IPS-11a (cell line): Measurements from ENCODE around the gene ALK.

Experiments used
- H3K4me3 ChIP-seq: one replicate; pipeline ENCODE4 v1.5.1; 2013; ENCODE audit warnings: low read depth, low read length, control low read depth

The ALK gene

GRCh38 chr2:29305762-29306161 is 615.6 kb downstream of the ALK start:
- H3K4me3 ChIP-seq, result no peak overlapping the region

- H3K4me3 ChIP-seq, result no peak overlapping the region
These were observed 616.9 kb downstream of the ALK start for GRCh38 chr2:29304399-29305060.

- no peak overlapping the region for H3K4me3 ChIP-seq
These were observed 624.8 kb downstream of the ALK start for GRCh38 chr2:29296585-29296984.

- no peak overlapping the region for H3K4me3 ChIP-seq
These were observed 625.5 kb downstream of the ALK start for GRCh38 chr2:29295845-29296244.

- H3K4me3 ChIP-seq, result no peak overlapping the region
These were observed 627.5 kb downstream of the ALK start for GRCh38 chr2:29293830-29294438.

- H3K4me3 ChIP-seq, result no peak overlapping the region
These were observed 630.9 kb downstream of the ALK start for GRCh38 chr2:29290293-29291047.

- no peak overlapping the region for H3K4me3 ChIP-seq
These were observed 636.7 kb downstream of the ALK start for GRCh38 chr2:29284671-29285070.

- H3K4me3 ChIP-seq, result no peak overlapping the region
These were observed 639.5 kb downstream of the ALK start for GRCh38 chr2:29281916-29282247.

GRCh38 chr2:29281086-29281915 is 640.1 kb downstream of the ALK start:
- H3K4me3 ChIP-seq, result no peak overlapping the region

- H3K4me3 ChIP-seq, result no peak overlapping the region
These were observed 642.4 kb downstream of the ALK start for GRCh38 chr2:29278966-29279365.

GRCh38 chr2:29276151-29276550 is 645.2 kb downstream of the ALK start:
- H3K4me3 ChIP-seq, result no peak overlapping the region

GRCh38 chr2:29275186-29275585 is 646.2 kb downstream of the ALK start:
- H3K4me3 ChIP-seq, result no peak overlapping the region

- no peak overlapping the region for H3K4me3 ChIP-seq
These were observed 647.4 kb downstream of the ALK start for GRCh38 chr2:29273685-29274611.

- no peak overlapping the region for H3K4me3 ChIP-seq
These were observed 648.2 kb downstream of the ALK start for GRCh38 chr2:29273004-29273684.

GRCh38 chr2:29272311-29272710 is 649.1 kb downstream of the ALK start:
- H3K4me3 ChIP-seq, result no peak overlapping the region

GRCh38 chr2:29270701-29271121 is 650.7 kb downstream of the ALK start:
- H3K4me3 ChIP-seq, result no peak overlapping the region

GRCh38 chr2:29269765-29270109 is 651.6 kb downstream of the ALK start:
- no peak overlapping the region for H3K4me3 ChIP-seq

- H3K4me3 ChIP-seq, result no peak overlapping the region
These were observed 652.2 kb downstream of the ALK start for GRCh38 chr2:29269095-29269764.

- H3K4me3 ChIP-seq, result no peak overlapping the region
These were observed 653.7 kb downstream of the ALK start for GRCh38 chr2:29267720-29268119.
